ENCODE measurements around the gene COL11A2. TPM values are rescaled to one million over a fixed set of nuclear protein-coding genes. Genes with fewer than 3 reads are reported as not detected.

COL11A2 gene
- total and polyA plus RNA-seq, 2 of the 13 experiments (the other 11 are each of a cell fraction or from before 2014, with no cell fraction given) = 0.55 TPM

GRCh38 chr6:33199687-33200218, 7.5 kb upstream of the COL11A2 start (continued):
- no peak for TF ChIP-seq GPBP1L1 (CRISPR knock-in tag; IDR thresholded peaks at IDR 0.05)
- no peak; the same call in 1 of the 2 replicates for TF ChIP-seq CTCF (CRISPR knock-in tag; IDR thresholded peaks at IDR 0.05)
- TF ChIP-seq ZNF83 (CRISPR knock-in tag; IDR thresholded peaks at IDR 0.05; ENCODE audit: borderline replicate concordance) = no peak
- TF ChIP-seq ZBTB38 (CRISPR knock-in tag; IDR thresholded peaks at IDR 0.05) = no peak
- TF ChIP-seq ZFP62 (CRISPR knock-in tag; IDR thresholded peaks at IDR 0.05) = no peak
- TF ChIP-seq ZBTB40 (IDR thresholded peaks at IDR 0.05) = no peak
- TF ChIP-seq ZBTB40 (CRISPR knock-in tag; IDR thresholded peaks at IDR 0.05) = peak; percentile 84; the same call in 1 of the 2 replicates
- no peak for TF ChIP-seq ZBTB10 (CRISPR knock-in tag; IDR thresholded peaks at IDR 0.05; ENCODE audit: borderline replicate concordance)
- TF ChIP-seq SUZ12 (IDR thresholded peaks at IDR 0.05; ENCODE audit: low read depth, low read length) = no peak
- no peak for TF ChIP-seq SMYD3 (CRISPR knock-in tag; IDR thresholded peaks at IDR 0.05)
- TF ChIP-seq ISX (CRISPR knock-in tag; conservative IDR thresholded peaks at IDR 0.05) = no peak
- peak; percentile 94 for TF ChIP-seq PHF5A (CRISPR knock-in tag; IDR thresholded peaks at IDR 0.05; ENCODE audit: low read depth, unreplicated experiment)
- no peak; the same call in 1 of the 2 replicates for TF ChIP-seq ZNF709 (CRISPR knock-in tag; IDR thresholded peaks at IDR 0.05)
- no peak for TF ChIP-seq ZC3H4 (CRISPR knock-in tag; IDR thresholded peaks at IDR 0.05; ENCODE audit: borderline replicate concordance)
- TF ChIP-seq ZNF337 (CRISPR knock-in tag; IDR thresholded peaks at IDR 0.05; ENCODE audit: borderline replicate concordance, low read depth) = no peak; the same call in 1 of the 2 replicates
